Suprapubic skin (tissue), 4 donors: ENCODE results near the gene AJAP1. TPM values are rescaled to one million over a fixed set of nuclear protein-coding genes. Genes with fewer than 3 reads are reported as not detected.

Experiments
- DNase-seq, 2 donors: peaks; one replicate each; pipeline ENCODE4 v3.0.0-alpha.2; 2019; ENCODE audit warnings: low spot score in 2 of 2
- H3K27ac ChIP-seq: fragments of 200-600 bp; sonication (generic); one replicate; pipeline ENCODE4 v1.5.1; 2019
- H3K27me3 ChIP-seq: fragments of 200-600 bp; sonication (generic); one replicate; pipeline ENCODE4 v1.5.1; 2019
- H3K36me3 ChIP-seq: fragments of 200-600 bp; sonication (generic); one replicate; pipeline ENCODE4 v1.5.1; 2019
- H3K4me1 ChIP-seq: fragments of 200-600 bp; sonication (generic); one replicate; pipeline ENCODE4 v1.5.1; 2019
- H3K4me3 ChIP-seq: fragments of 200-600 bp; sonication (generic); one replicate; pipeline ENCODE4 v1.5.1; 2019; ENCODE audit warnings: mild to moderate bottlenecking
- H3K9me3 ChIP-seq: fragments of 200-600 bp; sonication (generic); one replicate; pipeline ENCODE4 v1.5.1; 2019
- EP300 ChIP-seq: sonication (generic); formaldehyde crosslinking; IDR thresholded peaks from one replicate; pipeline ENCODE4 v1.6.1; 2017; ENCODE audit warnings: antibody characterized with exemption
- POLR2A ChIP-seq, 2 donors: fragments of 450-650 bp; IDR thresholded peaks; one replicate each; pipeline ENCODE4 v1.6.1; 2017; ENCODE audit warnings: antibody characterized with exemption in 2 of 2, mild to moderate bottlenecking in 2 of 2, moderate library complexity in 2 of 2
- POLR2AphosphoS5 ChIP-seq, 3 donors: sonication (generic); formaldehyde crosslinking; IDR thresholded peaks; one replicate each; pipeline ENCODE4 v1.6.1; 2017; ENCODE audit warnings: antibody characterized with exemption in 3 of 3
- WGBS: methylation state at CpG from one replicate; pipeline ENCODE4 v1.1.5; 2018; 5-methylcytosine and 5-hydroxymethylcytosine counted together
- total RNA-seq, 4 donors: library from RNA; depleted of rRNA; stranded (reverse); fragments of >200 nt; gene quantifications; one replicate each; pipeline ENCODE4 v1.1.0, GENCODE V29; 2016
- TF ChIP-seq, protein P1 (sequence below), 2 donors: fragments of 200-600 bp in 1 of 2; fragments of 450-650 bp in 1 of 2; sonication (generic) in 1 of 2; IDR thresholded peaks; one replicate each; pipeline ENCODE4 v1.5.1; 2016 to 2019; ENCODE audit warnings: antibody characterized with exemption in 2 of 2, mild to moderate bottlenecking in 1 of 2, moderate library complexity in 1 of 2

Gene AJAP1
- total RNA-seq, 4 donors from 2014 or later = 0.11 to 2.3 (median 0.80) TPM

GRCh38 chr1:4658643-4659628 is 4.5 kb downstream of the AJAP1 start:
- 34% methylated on average over 16 of the region's 16 CpGs for WGBS
- Histone ChIP-seq H3K4me3 (no peak overlapping the region), H3K36me3 (no peaks in the 10 kb centered on the region), H3K9me3 (no peaks in the 10 kb centered on the region), H3K27ac (no peak overlapping the region), H3K27me3 (peaks cover 85% of the 10 kb centered on the region), H3K4me1 (peaks cover 27% of the 10 kb centered on the region)
- no peak for DNase-seq
- TF ChIP-seq, protein P1, sequence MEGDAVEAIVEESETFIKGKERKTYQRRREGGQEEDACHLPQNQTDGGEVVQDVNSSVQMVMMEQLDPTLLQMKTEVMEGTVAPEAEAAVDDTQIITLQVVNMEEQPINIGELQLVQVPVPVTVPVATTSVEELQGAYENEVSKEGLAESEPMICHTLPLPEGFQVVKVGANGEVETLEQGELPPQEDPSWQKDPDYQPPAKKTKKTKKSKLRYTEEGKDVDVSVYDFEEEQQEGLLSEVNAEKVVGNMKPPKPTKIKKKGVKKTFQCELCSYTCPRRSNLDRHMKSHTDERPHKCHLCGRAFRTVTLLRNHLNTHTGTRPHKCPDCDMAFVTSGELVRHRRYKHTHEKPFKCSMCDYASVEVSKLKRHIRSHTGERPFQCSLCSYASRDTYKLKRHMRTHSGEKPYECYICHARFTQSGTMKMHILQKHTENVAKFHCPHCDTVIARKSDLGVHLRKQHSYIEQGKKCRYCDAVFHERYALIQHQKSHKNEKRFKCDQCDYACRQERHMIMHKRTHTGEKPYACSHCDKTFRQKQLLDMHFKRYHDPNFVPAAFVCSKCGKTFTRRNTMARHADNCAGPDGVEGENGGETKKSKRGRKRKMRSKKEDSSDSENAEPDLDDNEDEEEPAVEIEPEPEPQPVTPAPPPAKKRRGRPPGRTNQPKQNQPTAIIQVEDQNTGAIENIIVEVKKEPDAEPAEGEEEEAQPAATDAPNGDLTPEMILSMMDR (IDR thresholded peaks at IDR 0.05) = no peak
- TF ChIP-seq POLR2AphosphoS5 (IDR thresholded peaks at IDR 0.05) (no peak), EP300 (no peak), POLR2A (IDR thresholded peaks at IDR 0.05) (no peak)

DNA sequence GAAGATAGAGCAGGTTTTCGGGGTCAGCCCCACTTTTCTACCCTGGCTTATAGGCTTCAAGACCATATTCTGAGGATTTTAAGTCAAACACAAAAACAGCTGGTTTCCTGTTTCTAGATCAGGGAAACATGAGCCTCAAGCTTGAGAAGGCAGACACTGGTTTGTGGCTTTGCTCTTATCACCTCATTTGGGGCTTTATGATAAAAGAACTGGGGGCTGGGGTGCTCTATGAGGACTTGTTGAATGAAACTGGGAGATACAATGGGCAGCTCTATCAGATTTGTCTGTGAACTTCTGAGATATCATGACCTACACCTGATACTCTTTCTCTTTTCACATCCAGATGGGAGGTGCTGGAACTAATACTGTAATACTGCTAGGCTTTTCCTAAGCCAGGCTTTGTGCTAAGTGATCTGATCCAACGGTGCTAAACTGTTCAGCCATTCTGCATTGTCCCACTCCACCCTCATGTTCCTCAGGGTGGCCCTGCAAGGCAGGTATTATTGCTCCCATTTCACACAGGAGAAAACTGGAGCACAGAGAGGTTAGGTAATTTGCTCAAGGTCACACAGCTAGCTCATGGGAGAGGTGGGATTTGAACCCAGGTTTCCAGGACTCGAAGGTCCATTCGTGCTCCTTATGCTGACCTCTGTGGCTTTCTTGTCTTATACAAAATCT is 6.6 kb downstream of the AJAP1 start:
- H3K36me3 ChIP-seq = no peaks in the 10 kb centered on the region
- no peak overlapping the region for H3K27ac ChIP-seq
- H3K9me3 ChIP-seq = no peaks in the 10 kb centered on the region
- DNase-seq = no peak
- H3K4me3 ChIP-seq = no peak overlapping the region
- TF ChIP-seq, protein P1 (IDR thresholded peaks at IDR 0.05) = no peak
- H3K27me3 ChIP-seq = peaks cover 81% of the 10 kb centered on the region
- 75% methylated on average over 4 of the region's 4 CpGs for WGBS
- H3K4me1 ChIP-seq = peaks cover 10% of the 10 kb centered on the region

GRCh38 chr1:4661595-4661917 is 7.1 kb downstream of the AJAP1 start:
- no peak for TF ChIP-seq POLR2AphosphoS5 (IDR thresholded peaks at IDR 0.05)
- no peak for TF ChIP-seq POLR2A (IDR thresholded peaks at IDR 0.05)
- TF ChIP-seq EP300 = no peak
- TF ChIP-seq, protein P1 (IDR thresholded peaks at IDR 0.05) = no peak
- no peak for DNase-seq
- H3K27me3 ChIP-seq = peaks cover 76% of the 10 kb centered on the region
- H3K4me1 ChIP-seq = peaks cover 7% of the 10 kb centered on the region
- H3K4me3 ChIP-seq = no peak overlapping the region
- H3K27ac ChIP-seq = no peak overlapping the region
- 81% methylated on average over 2 of the region's 2 CpGs for WGBS
- no peaks in the 10 kb centered on the region for H3K9me3 ChIP-seq
- no peaks in the 10 kb centered on the region for H3K36me3 ChIP-seq

DNA sequence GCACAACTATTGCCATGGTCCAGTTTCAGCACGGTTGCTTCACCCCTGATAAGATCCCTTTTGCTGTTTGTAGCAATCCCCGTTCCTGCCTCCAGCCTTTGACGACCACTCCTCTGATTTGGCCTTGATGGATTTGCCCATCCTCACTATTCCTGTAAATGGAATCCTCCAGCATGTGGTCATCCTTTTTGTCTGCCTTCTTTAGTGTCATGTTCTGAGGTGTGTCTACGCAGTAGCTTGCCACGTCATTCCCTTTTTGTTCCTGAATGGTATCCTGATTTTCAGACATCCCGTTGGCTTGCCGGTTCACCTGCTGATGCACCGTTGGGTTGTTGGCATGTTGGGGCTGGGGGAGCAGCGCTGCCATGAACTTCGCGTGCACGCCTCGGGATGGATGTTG is 7.8 kb downstream of the AJAP1 start:
- Histone ChIP-seq H3K9me3 (no peaks in the 10 kb centered on the region), H3K4me1 (peaks cover 4% of the 10 kb centered on the region), H3K27me3 (peaks cover 72% of the 10 kb centered on the region)

More for the DNA sequence above, 7.8 kb downstream of the AJAP1 start:
- H3K27ac ChIP-seq = no peak overlapping the region
- WGBS = 94% methylated on average over 13 of the region's 13 CpGs
- H3K36me3 ChIP-seq = no peaks in the 10 kb centered on the region
- DNase-seq = no peak
- TF ChIP-seq POLR2AphosphoS5 (IDR thresholded peaks at IDR 0.05) (no peak), EP300 (no peak), POLR2A (IDR thresholded peaks at IDR 0.05) (no peak)
- TF ChIP-seq, protein P1 (IDR thresholded peaks at IDR 0.05) = no peak
- H3K4me3 ChIP-seq = no peak overlapping the region
